Transverse colon (tissue), 4 donors: Measurements from ENCODE around the gene BAIAP3.

ENCODE experiments used
- CTCF ChIP-seq, 5 experiments: fragments of 200-600 bp in 3 of 5; fragments of 450-650 bp in 2 of 5; sonication (generic) in 3 of 5; IDR thresholded peaks; 1 replicate in 2 of 5; 2 replicates in 3 of 5; pipeline ENCODE4 v1.5.1; 2016 to 2017; ENCODE audit warnings: antibody characterized with exemption in 5 of 5, inconsistent platforms in 3 of 5, mild to moderate bottlenecking in 2 of 5, moderate library complexity in 1 of 5
- POLR2A ChIP-seq: fragments of 450-650 bp; IDR thresholded peaks from one replicate; pipeline ENCODE4 v1.6.1; 2016; ENCODE audit warnings: antibody characterized with exemption, mild to moderate bottlenecking, moderate library complexity
- POLR2AphosphoS5 ChIP-seq, 3 donors: sonication (generic); formaldehyde crosslinking; IDR thresholded peaks; one replicate each; pipeline ENCODE4 v1.6.1; 2016; ENCODE audit warnings: antibody characterized with exemption in 3 of 3

DNA sequence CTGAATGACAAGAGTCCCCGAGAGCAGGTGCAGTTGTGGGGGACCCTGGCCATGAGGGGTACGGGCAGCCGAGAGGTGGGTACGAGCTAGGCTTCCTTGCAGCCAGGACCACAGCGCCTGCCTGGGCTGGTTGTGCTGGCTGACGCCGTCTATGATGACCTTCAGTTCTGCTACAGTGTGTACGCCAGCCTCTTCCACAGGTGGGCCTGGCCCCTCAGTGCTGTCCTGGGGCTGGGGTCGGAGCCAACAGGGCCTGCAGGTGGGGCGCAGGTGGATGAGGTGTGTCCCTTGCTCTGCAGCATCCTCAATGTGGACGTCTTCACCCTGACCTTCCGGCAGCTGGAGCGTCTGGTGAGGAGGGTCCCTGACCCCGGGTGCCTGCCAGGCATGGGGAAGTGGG is 11.1 kb downstream of the BAIAP3 start:
- TF ChIP-seq CTCF (IDR thresholded peaks at IDR 0.05) (no peak), POLR2AphosphoS5 (IDR thresholded peaks at IDR 0.05) (no peak), POLR2A (no peak)
